Osteoblast (primary cell): Measurements from ENCODE around the gene CYS1. TPM values are rescaled to one million over a fixed set of nuclear protein-coding genes. Genes with fewer than 3 reads are reported as not detected.

Source experiments
- DNase-seq: peaks from one replicate; pipeline ENCODE4 v3.0.0; 2011; ENCODE audit warnings: low spot score, mixed read lengths; ENCODE audit not compliant: insufficient read length; ENCODE audit errors: missing footprints
- H2AFZ ChIP-seq: 2 replicates; pipeline ENCODE4 v1.6.0; 2011; ENCODE audit warnings: mild to moderate bottlenecking, low read length
- H3K27ac ChIP-seq: 2 replicates; pipeline ENCODE4 v1.5.1; 2011; ENCODE audit warnings: mild to moderate bottlenecking, low read depth, low read length, moderate library complexity
- H3K27me3 ChIP-seq: 2 replicates; pipeline ENCODE4 v1.6.0; 2012; ENCODE audit warnings: mild to moderate bottlenecking, control low read depth, inconsistent platforms, low read length, moderate library complexity; ENCODE audit not compliant: insufficient read depth
- H3K36me3 ChIP-seq: 2 replicates; pipeline ENCODE4 v1.5.1; 2011; ENCODE audit warnings: mild to moderate bottlenecking, low read length, control low read depth, moderate library complexity; ENCODE audit not compliant: insufficient read depth
- H3K4me1 ChIP-seq: 2 replicates; pipeline ENCODE4 v1.5.1; 2011; ENCODE audit warnings: mild to moderate bottlenecking, low read length, control low read depth, moderate library complexity; ENCODE audit not compliant: insufficient read depth
- H3K4me2 ChIP-seq: 2 replicates; pipeline ENCODE4 v1.6.0; 2011; ENCODE audit warnings: mild to moderate bottlenecking, low read length; ENCODE audit not compliant: insufficient read depth
- H3K4me3 ChIP-seq: fragments of 200-600 bp; sonication (generic); 3 replicates; pipeline ENCODE4 v1.5.1; 2012; ENCODE audit warnings: mild to moderate bottlenecking, low read length, inconsistent platforms; ENCODE audit not compliant: insufficient read depth
- H3K79me2 ChIP-seq: 2 replicates; pipeline ENCODE4 v1.6.0; 2012; ENCODE audit warnings: mild to moderate bottlenecking, low read length, control low read depth, inconsistent platforms; ENCODE audit not compliant: insufficient read depth
- H3K9me3 ChIP-seq: 2 replicates; pipeline ENCODE4 v1.5.1; 2011; ENCODE audit warnings: low read depth, low read length, control low read depth
- H4K20me1 ChIP-seq: 2 replicates; pipeline ENCODE4 v1.6.0; 2012; ENCODE audit warnings: mild to moderate bottlenecking, low read length, control low read depth; ENCODE audit not compliant: insufficient read depth
- CTCF ChIP-seq: IDR thresholded peaks from 2 replicates; pipeline ENCODE4 v1.5.1; 2011; ENCODE audit warnings: mild to moderate bottlenecking, low read depth, low read length, moderate library complexity; ENCODE audit errors: extremely low read depth
- total RNA-seq: library from RNA; depleted of rRNA; stranded (reverse); fragments of >200 nt; gene quantifications from 2 replicates; pipeline ENCODE4 v1.2.3, GENCODE V29; 2012

The CYS1 gene
- total RNA-seq, 1 donor: 0.36 TPM

- TF ChIP-seq CTCF: no peak
- no peaks in the 10 kb centered on the region for H3K4me1 ChIP-seq
- H3K4me2 ChIP-seq: no peak overlapping the region
- no peak overlapping the region for H2AFZ ChIP-seq
- no peaks in the 10 kb centered on the region for H3K9me3 ChIP-seq
- no peaks in the 10 kb centered on the region for H3K79me2 ChIP-seq
- no peak overlapping the region for H3K27ac ChIP-seq
- H4K20me1 ChIP-seq: peaks cover 2% of the 10 kb centered on the region
- H3K36me3 ChIP-seq: no peaks in the 10 kb centered on the region
- H3K4me3 ChIP-seq: no peak overlapping the region
- H3K27me3 ChIP-seq: peaks cover 14% of the 10 kb centered on the region
- DNase-seq: no peak
Observed at GRCh38 chr2:10071176-10071575, 9.0 kb downstream of the CYS1 start.

DNA sequence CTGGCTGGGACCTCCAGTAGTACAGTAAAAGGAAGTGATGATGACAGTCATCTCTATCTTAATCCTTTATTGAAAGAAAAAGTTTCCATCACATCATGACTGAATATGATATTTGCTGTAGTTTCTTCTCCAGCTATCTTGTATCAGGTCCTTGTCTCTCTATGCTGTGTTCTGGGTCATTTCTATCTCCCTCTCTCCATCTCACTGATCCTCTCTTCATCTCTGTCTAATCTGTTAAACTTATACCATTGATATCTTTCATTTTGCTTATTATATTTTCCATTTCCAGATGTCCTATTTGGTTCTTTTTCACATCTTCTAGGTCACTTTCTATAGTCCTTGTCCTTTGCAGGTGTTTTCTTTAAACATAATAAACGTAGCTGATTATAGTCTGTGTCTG, 12.3 kb downstream of the CYS1 start:
- Histone ChIP-seq H3K4me1 (no peaks in the 10 kb centered on the region), H3K9me3 (no peaks in the 10 kb centered on the region), H3K36me3 (no peaks in the 10 kb centered on the region), H3K27me3 (no peaks in the 10 kb centered on the region), H3K27ac (no peak overlapping the region), H3K4me3 (no peak overlapping the region), H3K4me2 (no peak overlapping the region), H3K79me2 (no peaks in the 10 kb centered on the region), H2AFZ (no peak overlapping the region), H4K20me1 (no peaks in the 10 kb centered on the region)
- no peak for DNase-seq
- TF ChIP-seq CTCF: no peak

GRCh38 chr2:10067330-10067729, 12.9 kb downstream of the CYS1 start:
- Histone ChIP-seq H3K4me1 (no peaks in the 10 kb centered on the region), H3K4me3 (no peak overlapping the region), H3K4me2 (no peak overlapping the region), H4K20me1 (no peaks in the 10 kb centered on the region), H3K9me3 (no peaks in the 10 kb centered on the region), H3K27me3 (no peaks in the 10 kb centered on the region), H3K27ac (no peak overlapping the region), H3K36me3 (no peaks in the 10 kb centered on the region), H2AFZ (no peak overlapping the region), H3K79me2 (no peaks in the 10 kb centered on the region)
- no peak for TF ChIP-seq CTCF
- no peak for DNase-seq

DNA sequence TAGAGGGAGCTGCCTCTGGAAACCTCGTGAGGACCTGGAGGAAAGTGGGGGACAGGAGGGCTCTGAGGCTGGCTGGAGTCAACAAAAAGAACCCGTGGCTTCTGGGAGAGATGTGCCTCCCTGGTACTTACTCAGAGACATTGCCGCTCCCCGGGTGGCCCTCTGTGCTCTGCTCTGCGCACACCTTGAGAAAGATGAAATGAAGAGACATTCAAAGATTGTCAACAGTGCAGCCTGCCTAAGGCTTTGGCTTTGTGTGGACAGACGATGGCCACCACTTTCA, 14.5 kb downstream of the CYS1 start:
- Histone ChIP-seq H3K27ac (no peak overlapping the region), H4K20me1 (no peaks in the 10 kb centered on the region), H3K79me2 (no peaks in the 10 kb centered on the region), H3K4me2 (no peak overlapping the region), H3K36me3 (no peaks in the 10 kb centered on the region), H2AFZ (no peak overlapping the region), H3K4me1 (no peaks in the 10 kb centered on the region), H3K9me3 (no peaks in the 10 kb centered on the region), H3K4me3 (no peak overlapping the region), H3K27me3 (no peaks in the 10 kb centered on the region)
- DNase-seq: peak; percentile 55
- no peak for TF ChIP-seq CTCF
